K562 (cell line): ENCODE data around the gene BLVRA. TPM values are rescaled to one million over a fixed set of nuclear protein-coding genes. Genes with fewer than 3 reads are reported as not detected.
A peak's percentile ranks its signal among the peaks of the same experiment; 100 is the strongest.

Source experiments
- CBFA2T2 ChIP-seq: fragments of 450-650 bp; conservative IDR thresholded peaks from 2 replicates; pipeline ENCODE4 v1.6.1; 2017; ENCODE audit warnings: mild to moderate bottlenecking
- EP300 ChIP-seq: IDR thresholded peaks from 2 replicates; pipeline ENCODE4 v1.6.1; 2012; ENCODE audit warnings: low read length, improper control_type of control experiment
- RBFOX2 ChIP-seq: fragments of 200-400 bp; formaldehyde crosslinking; IDR thresholded peaks from 2 replicates; pipeline ENCODE4 v1.6.1; 2017; ENCODE audit warnings: low read depth, mild to moderate bottlenecking, low read length, moderate library complexity
- RCOR1 ChIP-seq, 2 experiments: IDR thresholded peaks; 2 replicates each; pipeline ENCODE4 v1.6.1; 2012; ENCODE audit warnings: low read depth in 2 of 2, low read length in 2 of 2, borderline replicate concordance in 1 of 2, improper control_type of control experiment in 1 of 2
- YY1 ChIP-seq, 3 experiments: IDR thresholded peaks; 2 replicates each; pipeline ENCODE4 v1.6.1; 2011; ENCODE audit warnings: low read length in 2 of 3, mild to moderate bottlenecking in 2 of 3, moderate library complexity in 2 of 3, borderline replicate concordance in 1 of 3, control low read depth in 1 of 3, low read depth in 1 of 3; ENCODE audit not compliant: insufficient read depth in 3 of 3, insufficient replicate concordance in 2 of 3, control insufficient read depth in 1 of 3, insufficient read length in 1 of 3; ENCODE audit errors: extremely low read depth in 1 of 3
- ZNF212 ChIP-seq: fragments of 450-650 bp; formaldehyde crosslinking; IDR thresholded peaks from 2 replicates; pipeline ENCODE4 v1.4.0; 2020; ENCODE audit warnings: mild to moderate bottlenecking
- polyA plus RNA-seq, 8 experiments: library from polyadenylated mRNA; depleted of rRNA in 4 of 8; stranded (reverse) in 5 of 8; unstranded in 3 of 8; fragments of >200 nt; fragmentation: Nextera tagmentation in 2 of 8; fragmentation: Illumina TruSeq in 1 of 8; extraction: Ambion mirVana in 2 of 8; extraction: Trizol in 1 of 8; gene quantifications; 2 replicates each; pipeline versions ENCODE4 v1.2.1 to v1.2.3, GENCODE V29; 2011 to 2014; ENCODE audit warnings: inconsistent platforms in 1 of 8, missing spikeins in 1 of 8
- total RNA-seq, 7 experiments: library from RNA; depleted of rRNA in 6 of 7; stranded (reverse); fragments of >200 nt in 6 of 7; fragmentation: Illumina TruSeq in 2 of 7; extraction: Trizol in 2 of 7; gene quantifications; 2 replicates each; pipeline versions ENCODE4 v1.2.1 to v1.2.3, GENCODE V29; 2011 to 2021; ENCODE audit warnings: low replicate concordance in 1 of 7
- TF ChIP-seq, protein P1 (sequence below): sonication (generic); formaldehyde crosslinking; IDR thresholded peaks from 2 replicates; pipeline ENCODE4 v1.8.0; 2023; ENCODE audit warnings: mild to moderate bottlenecking, missing genetic modification reagents
- TF ChIP-seq, protein P2 (sequence below): IDR thresholded peaks from 2 replicates; pipeline ENCODE4 v1.6.1; 2012; ENCODE audit warnings: low read depth, low read length, improper control_type of control experiment, borderline replicate concordance

Gene BLVRA
- total and polyA plus RNA-seq, 9 of the 15 experiments (the other 6 are each of a cell fraction or from before 2014, with no cell fraction given) = 48.5 to 147 (median 61.5) TPM

DNA sequence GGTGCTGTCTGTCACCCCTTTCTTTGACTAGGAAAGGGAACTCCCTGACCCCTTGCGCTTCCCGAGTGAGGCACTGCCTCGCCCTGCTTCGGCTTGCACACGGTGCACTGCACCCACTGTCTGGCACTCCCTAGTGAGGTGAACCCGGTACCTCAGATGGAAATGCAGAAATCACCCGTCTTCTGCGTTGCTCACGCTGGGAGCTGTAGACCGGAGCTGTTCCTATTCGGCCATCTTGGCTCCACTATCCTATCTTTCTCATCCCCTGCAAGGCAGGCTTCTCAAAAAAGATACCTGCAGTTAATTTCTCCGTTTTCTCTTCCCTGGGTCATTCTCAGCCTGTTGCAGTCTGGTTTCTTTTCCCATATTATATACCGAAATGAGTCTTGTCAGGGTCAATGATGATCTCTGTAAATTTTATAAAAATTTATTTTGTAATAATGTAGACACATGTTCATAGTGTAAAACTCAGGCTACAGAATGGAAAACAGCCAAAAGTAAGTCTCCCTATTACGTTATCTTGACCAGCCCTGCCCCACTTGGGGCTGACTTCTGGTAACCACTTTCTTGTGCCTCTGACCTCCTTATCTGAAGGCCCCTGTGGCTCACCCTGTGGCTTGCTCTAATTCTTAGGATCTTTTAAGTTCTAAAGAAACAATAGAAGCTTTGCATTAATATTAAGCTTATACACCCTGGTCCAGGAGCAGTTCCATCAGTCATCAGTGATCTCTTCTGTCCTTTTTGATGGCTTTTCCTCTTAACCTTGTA lies 20.7 kb downstream of the BLVRA start (continued):
- TF ChIP-seq, protein P1, sequence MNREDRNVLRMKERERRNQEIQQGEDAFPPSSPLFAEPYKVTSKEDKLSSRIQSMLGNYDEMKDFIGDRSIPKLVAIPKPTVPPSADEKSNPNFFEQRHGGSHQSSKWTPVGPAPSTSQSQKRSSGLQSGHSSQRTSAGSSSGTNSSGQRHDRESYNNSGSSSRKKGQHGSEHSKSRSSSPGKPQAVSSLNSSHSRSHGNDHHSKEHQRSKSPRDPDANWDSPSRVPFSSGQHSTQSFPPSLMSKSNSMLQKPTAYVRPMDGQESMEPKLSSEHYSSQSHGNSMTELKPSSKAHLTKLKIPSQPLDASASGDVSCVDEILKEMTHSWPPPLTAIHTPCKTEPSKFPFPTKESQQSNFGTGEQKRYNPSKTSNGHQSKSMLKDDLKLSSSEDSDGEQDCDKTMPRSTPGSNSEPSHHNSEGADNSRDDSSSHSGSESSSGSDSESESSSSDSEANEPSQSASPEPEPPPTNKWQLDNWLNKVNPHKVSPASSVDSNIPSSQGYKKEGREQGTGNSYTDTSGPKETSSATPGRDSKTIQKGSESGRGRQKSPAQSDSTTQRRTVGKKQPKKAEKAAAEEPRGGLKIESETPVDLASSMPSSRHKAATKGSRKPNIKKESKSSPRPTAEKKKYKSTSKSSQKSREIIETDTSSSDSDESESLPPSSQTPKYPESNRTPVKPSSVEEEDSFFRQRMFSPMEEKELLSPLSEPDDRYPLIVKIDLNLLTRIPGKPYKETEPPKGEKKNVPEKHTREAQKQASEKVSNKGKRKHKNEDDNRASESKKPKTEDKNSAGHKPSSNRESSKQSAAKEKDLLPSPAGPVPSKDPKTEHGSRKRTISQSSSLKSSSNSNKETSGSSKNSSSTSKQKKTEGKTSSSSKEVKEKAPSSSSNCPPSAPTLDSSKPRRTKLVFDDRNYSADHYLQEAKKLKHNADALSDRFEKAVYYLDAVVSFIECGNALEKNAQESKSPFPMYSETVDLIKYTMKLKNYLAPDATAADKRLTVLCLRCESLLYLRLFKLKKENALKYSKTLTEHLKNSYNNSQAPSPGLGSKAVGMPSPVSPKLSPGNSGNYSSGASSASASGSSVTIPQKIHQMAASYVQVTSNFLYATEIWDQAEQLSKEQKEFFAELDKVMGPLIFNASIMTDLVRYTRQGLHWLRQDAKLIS (CRISPR knock-in tag) = no peak
- TF ChIP-seq CBFA2T2 (peak; percentile 66), ZNF212 (CRISPR knock-in tag) (no peak), EP300 (peak; percentile 49; the same call in 1 of the 2 replicates), YY1 (IDR thresholded peaks at IDR 0.05; ENCODE audit: borderline replicate concordance in 1 of 3, control insufficient read depth in 1 of 3, extremely low read depth in 1 of 3, insufficient read depth in 3 of 3, insufficient read length in 1 of 3, insufficient replicate concordance in 2 of 3, low read depth in 1 of 3, low read length in 2 of 3) (peak in 1 of 3 experiments; percentile 32), RBFOX2 (no peak), RCOR1 (IDR thresholded peaks at IDR 0.05; ENCODE audit: borderline replicate concordance in 1 of 2, low read depth in 2 of 2, low read length in 2 of 2) (peak in 1 of 2 experiments; percentile 81; a peak in 1 of 4 replicates)
- TF ChIP-seq, protein P2, sequence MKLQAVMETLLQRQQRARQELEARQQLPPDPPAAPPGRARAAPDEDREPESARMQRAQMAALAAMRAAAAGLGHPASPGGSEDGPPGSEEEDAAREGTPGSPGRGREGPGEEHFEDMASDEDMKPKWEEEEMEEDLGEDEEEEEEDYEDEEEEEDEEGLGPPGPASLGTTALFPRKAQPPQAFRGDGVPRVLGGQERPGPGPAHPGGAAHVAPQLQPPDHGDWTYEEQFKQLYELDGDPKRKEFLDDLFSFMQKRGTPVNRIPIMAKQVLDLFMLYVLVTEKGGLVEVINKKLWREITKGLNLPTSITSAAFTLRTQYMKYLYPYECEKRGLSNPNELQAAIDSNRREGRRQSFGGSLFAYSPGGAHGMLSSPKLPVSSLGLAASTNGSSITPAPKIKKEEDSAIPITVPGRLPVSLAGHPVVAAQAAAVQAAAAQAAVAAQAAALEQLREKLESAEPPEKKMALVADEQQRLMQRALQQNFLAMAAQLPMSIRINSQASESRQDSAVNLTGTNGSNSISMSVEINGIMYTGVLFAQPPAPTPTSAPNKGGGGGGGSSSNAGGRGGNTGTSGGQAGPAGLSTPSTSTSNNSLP = 0 out of 2 replicates have a peak, but pooled peaks have one; percentile 26
